Breast epithelium (tissue), 3 donors: ENCODE data around the gene HSPA4.
A peak's percentile ranks its signal among the peaks of the same experiment; 100 is the strongest.

Experiments
- CTCF ChIP-seq, 3 donors: fragments of 450-650 bp; IDR thresholded peaks; one replicate each; pipeline ENCODE4 v1.5.1; 2016 to 2017; ENCODE audit warnings: antibody characterized with exemption in 3 of 3, mild to moderate bottlenecking in 3 of 3, moderate library complexity in 3 of 3
- POLR2AphosphoS5 ChIP-seq, 3 donors: sonication (generic); formaldehyde crosslinking; IDR thresholded peaks; one replicate each; pipeline ENCODE4 v1.6.1; 2017; ENCODE audit warnings: antibody characterized with exemption in 3 of 3

DNA sequence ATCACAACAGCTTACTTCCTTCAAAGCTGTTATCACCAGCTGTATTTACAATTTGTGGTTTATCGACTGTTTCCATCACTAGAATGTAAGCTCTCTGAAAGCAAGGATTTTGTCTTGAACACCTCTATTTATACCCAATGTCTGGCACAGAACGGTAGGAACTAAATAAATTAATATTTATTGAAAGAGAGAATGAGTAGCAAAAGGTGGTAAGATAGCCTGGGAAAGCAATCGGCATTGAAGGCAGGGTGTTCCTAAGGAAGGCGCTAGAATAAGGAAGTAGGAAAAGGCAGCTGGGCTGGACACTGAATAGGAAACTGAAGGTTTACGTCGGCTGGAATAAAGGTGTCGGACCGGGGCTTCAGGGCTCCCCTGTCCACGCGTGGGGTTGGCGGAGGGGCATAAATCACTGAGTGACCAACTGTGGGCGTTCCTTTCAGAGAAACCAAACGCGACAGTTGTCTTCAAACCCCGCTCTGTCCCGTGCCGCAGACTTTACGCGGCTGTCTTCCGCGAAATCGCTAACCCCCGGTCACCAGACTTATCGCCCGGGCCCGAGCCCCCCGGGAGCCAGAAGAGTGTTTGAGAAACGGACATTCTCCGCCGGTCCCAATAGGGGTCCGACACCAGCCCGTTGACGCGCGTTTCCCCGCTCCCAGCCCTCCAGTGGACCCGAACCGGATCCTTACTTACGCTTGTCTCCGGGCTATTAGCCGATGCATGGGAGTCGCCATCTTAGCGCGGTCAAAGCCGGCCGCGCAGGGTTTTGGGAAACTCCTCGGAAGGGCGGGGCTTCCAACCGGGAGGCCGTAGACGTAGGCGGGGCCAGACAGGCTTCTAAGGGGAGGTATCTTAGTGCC, 25.8 kb upstream of the HSPA4 start, which contains the start of gene ZCCHC10:
- TF ChIP-seq POLR2AphosphoS5 (IDR thresholded peaks at IDR 0.05), result peak; percentile 67 to 72 (median 71)
- no peak for TF ChIP-seq CTCF (IDR thresholded peaks at IDR 0.05)
